DND-41 (cell line): ENCODE measurements around the gene SOCS3.
"Not testable (repeated sequence)": the region's sequence is repeated elsewhere in the genome, so short reads cannot be mapped to it uniquely, and the experiment has no call there.

ENCODE experiments used
- ATAC-seq: fragments of 200-7000 bp; cut with Tn5 transposase; 3 replicates; pipeline ENCODE4 v1.9.1; 2021; ENCODE audit warnings: low read depth; ENCODE audit not compliant: insufficient read depth
- DNase-seq: peaks from one replicate; pipeline ENCODE4 v3.0.0-alpha.2; 2020
- H2AFZ ChIP-seq: 2 replicates; pipeline ENCODE4 v1.6.0; 2012; ENCODE audit warnings: low read depth, low read length
- H3K27ac ChIP-seq: 2 replicates; pipeline ENCODE4 v1.5.1; 2012; ENCODE audit warnings: low read length, inconsistent platforms
- H3K27me3 ChIP-seq: fragments of 200-600 bp; sonication (generic); 2 replicates; pipeline ENCODE4 v1.6.0; 2012; ENCODE audit warnings: low read length, mild to moderate bottlenecking, inconsistent platforms; ENCODE audit not compliant: insufficient read depth, poor library complexity
- H3K36me3 ChIP-seq: 2 replicates; pipeline ENCODE4 v1.5.1; 2012; ENCODE audit warnings: low read length, inconsistent platforms; ENCODE audit not compliant: insufficient read depth
- H3K4me1 ChIP-seq: 2 replicates; pipeline ENCODE4 v1.5.1; 2012; ENCODE audit warnings: mild to moderate bottlenecking, low read length; ENCODE audit not compliant: insufficient read depth
- H3K4me2 ChIP-seq: 2 replicates; pipeline ENCODE4 v1.6.0; 2012; ENCODE audit warnings: mild to moderate bottlenecking, moderate library complexity, low read length, inconsistent platforms; ENCODE audit not compliant: insufficient read depth
- H3K4me3 ChIP-seq, 2 experiments: fragments of 200-600 bp in 1 of 2; shearing (Covaris generic) in 1 of 2; 2 replicates each; pipeline ENCODE4 v1.5.1; 2012 to 2016; ENCODE audit warnings: inconsistent platforms in 2 of 2, low read length in 2 of 2, mild to moderate bottlenecking in 2 of 2, low read depth in 1 of 2, moderate library complexity in 1 of 2
- H3K79me2 ChIP-seq: 2 replicates; pipeline ENCODE4 v1.6.0; 2012; ENCODE audit warnings: low read length, inconsistent platforms; ENCODE audit not compliant: insufficient read depth
- H3K9ac ChIP-seq: 2 replicates; pipeline ENCODE4 v1.6.0; 2012; ENCODE audit warnings: low read depth, mild to moderate bottlenecking, inconsistent platforms, low read length, moderate library complexity
- H3K9me3 ChIP-seq: 2 replicates; pipeline ENCODE4 v1.5.1; 2012; ENCODE audit warnings: low read length, moderate library complexity, mild to moderate bottlenecking, inconsistent platforms; ENCODE audit not compliant: insufficient read depth, severe bottlenecking
- H4K20me1 ChIP-seq: 2 replicates; pipeline ENCODE4 v1.6.0; 2012; ENCODE audit warnings: low read length; ENCODE audit not compliant: insufficient read depth
- CTCF ChIP-seq: IDR thresholded peaks from 2 replicates; pipeline ENCODE4 v1.5.1; 2012; ENCODE audit warnings: borderline replicate concordance, low read length, moderate library complexity, mild to moderate bottlenecking; ENCODE audit not compliant: poor library complexity, severe bottlenecking; ENCODE audit errors: extremely low read depth
- EZH2 ChIP-seq: IDR thresholded peaks from 3 replicates; pipeline ENCODE4 v1.6.1; 2012; ENCODE audit warnings: borderline replicate concordance, low read depth, mild to moderate bottlenecking, moderate library complexity, low read length, inconsistent platforms; ENCODE audit not compliant: severe bottlenecking

Gene SOCS3

DNA sequence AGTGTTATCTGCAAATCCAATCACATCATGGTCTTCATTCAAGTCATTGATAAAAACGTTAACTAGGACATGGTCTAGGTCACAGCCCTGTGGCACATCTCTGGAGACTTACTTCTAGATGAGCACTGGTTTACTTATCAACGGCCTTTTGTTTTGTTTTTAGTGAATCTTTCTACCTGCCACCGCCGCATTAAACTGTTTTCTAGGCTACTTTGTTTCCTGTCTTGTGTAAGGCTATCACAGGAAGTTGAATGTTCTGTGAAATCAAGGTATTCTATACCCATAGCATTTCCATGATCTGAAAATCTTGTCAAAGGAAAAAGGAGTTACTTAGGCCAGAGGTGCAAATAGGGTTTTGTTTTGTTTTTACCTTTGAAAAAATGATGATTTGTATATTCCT lies 26.9 kb downstream of the SOCS3 start:
- Histone ChIP-seq H3K79me2 (no peaks in the 10 kb centered on the region), H3K4me2 (no peak overlapping the region), H3K4me3 (no peak overlapping the region), H4K20me1 (no peaks in the 10 kb centered on the region), H3K27ac (no peak overlapping the region), H3K36me3 (no peaks in the 10 kb centered on the region), H3K9me3 (no peaks in the 10 kb centered on the region), H3K9ac (no peak overlapping the region), H3K27me3 (no peaks in the 10 kb centered on the region), H2AFZ (no peak overlapping the region; the same call in 1 of the 2 replicates), H3K4me1 (no peaks in the 10 kb centered on the region)
- no peak for DNase-seq
- ATAC-seq = no peak
- no peak for TF ChIP-seq EZH2
- no peak for TF ChIP-seq CTCF

DNA sequence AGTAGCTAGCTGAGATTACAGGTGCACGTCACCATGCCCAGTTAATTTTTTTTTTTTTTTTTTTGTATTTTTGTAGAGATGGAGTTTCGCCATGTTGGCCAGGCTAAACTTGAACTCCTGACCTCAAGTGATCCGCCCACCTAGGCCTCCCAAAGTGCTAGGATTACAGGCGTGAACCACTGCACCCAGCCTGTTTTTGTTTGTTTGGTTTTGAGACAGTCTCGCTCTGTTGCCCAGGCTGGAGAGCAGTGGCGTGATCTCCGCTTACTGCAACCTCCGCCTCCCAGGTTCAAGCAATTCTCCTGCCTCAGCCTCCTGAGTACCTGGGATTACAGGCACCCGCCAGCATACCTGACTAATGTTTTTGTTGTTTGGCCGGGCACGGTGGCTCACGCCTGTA lies 28.5 kb downstream of the SOCS3 start:
- H2AFZ ChIP-seq, H3K79me2 ChIP-seq, ATAC-seq, H3K27me3 ChIP-seq, H3K4me2 ChIP-seq, H3K9ac ChIP-seq, H3K4me3 ChIP-seq, H3K36me3 ChIP-seq, H3K27ac ChIP-seq, DNase-seq, H3K4me1 ChIP-seq, H3K9me3 ChIP-seq, H4K20me1 ChIP-seq: not testable (repeated sequence)

DNA sequence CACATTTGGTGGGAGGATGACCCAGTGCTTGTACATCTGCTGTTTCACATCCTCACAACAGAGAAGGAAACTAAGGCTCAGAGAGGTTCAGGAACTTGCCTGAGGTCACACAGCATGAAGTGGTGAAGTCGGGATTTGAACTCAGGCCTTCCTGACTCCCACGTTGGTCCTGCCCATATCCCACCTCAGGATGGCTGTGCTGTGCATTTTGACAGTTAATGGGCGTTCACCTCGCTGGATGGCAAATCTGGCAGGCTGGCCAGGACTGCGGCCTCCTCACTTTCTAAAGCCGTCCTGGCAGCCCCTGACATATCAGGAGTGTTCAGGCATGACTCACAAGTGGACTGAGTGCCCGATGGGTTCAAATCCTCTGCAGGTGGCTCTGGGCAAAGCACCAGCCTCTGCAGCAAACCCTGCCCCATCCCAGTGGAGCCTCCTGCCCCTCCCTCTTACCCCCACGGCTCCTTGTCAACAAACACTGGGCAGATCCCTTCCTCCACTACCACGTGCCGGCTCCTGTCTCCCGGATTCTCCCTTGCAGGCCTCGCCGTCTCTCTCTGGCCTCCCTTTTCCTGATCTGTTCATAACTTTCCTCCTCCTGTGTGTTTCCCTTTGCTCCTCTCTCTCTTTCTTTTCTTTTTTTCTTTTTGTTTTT lies 29.2 kb downstream of the SOCS3 start:
- H3K4me2 ChIP-seq = no peak overlapping the region

More for the DNA sequence above, 29.2 kb downstream of the SOCS3 start:
- H3K9ac ChIP-seq = no peak overlapping the region
- no peak overlapping the region for H3K4me3 ChIP-seq
- no peak for DNase-seq
- H3K27me3 ChIP-seq = no peaks in the 10 kb centered on the region
- ATAC-seq = no peak
- no peaks in the 10 kb centered on the region for H4K20me1 ChIP-seq
- H3K27ac ChIP-seq = no peak overlapping the region
- no peaks in the 10 kb centered on the region for H3K9me3 ChIP-seq
- H3K36me3 ChIP-seq = no peaks in the 10 kb centered on the region
- H3K79me2 ChIP-seq = no peaks in the 10 kb centered on the region
- H2AFZ ChIP-seq = no peak overlapping the region
- H3K4me1 ChIP-seq = no peaks in the 10 kb centered on the region
- TF ChIP-seq EZH2 (no peak), CTCF (no peak)
